CD4-positive, alpha-beta T cell (primary cell): ENCODE measurements around the gene SNRNP27. TPM values are rescaled to one million over a fixed set of nuclear protein-coding genes. Genes with fewer than 3 reads are reported as not detected.

Experiments
- ATAC-seq: fragments of 200-7000 bp; cut with Tn5 transposase; one replicate; pipeline ENCODE4 v1.10.0; 2022; ENCODE audit warnings: mild to moderate bottlenecking; ENCODE audit not compliant: poor library complexity
- CTCF ChIA-PET: fragments of 350-600 bp; sonication (Branson Sonifier 250); formaldehyde crosslinking; loops from one replicate; lab custom pipeline; 2021; ENCODE audit warnings: antibody characterized with exemption, inconsistent platforms; lab: Charles Lee
- POLR2A ChIA-PET: fragments of 350-600 bp; sonication (Branson Sonifier 250); formaldehyde crosslinking; loops from one replicate; lab custom pipeline; 2021; ENCODE audit warnings: antibody characterized with exemption, inconsistent platforms; lab: Charles Lee
- DNase-seq, 14 experiments: peaks; one replicate each; pipeline ENCODE4 v3.0.0-alpha.2; 2013 to 2020; ENCODE audit warnings: mixed read lengths in 2 of 14
- H3K27ac ChIP-seq, 2 donors: one replicate each; pipeline versions ENCODE4 v1.5.1 to v1.7.0; 2013; ENCODE audit warnings: low read length in 2 of 2, low read depth in 1 of 2, mild to moderate bottlenecking in 1 of 2
- H3K27me3 ChIP-seq, 2 experiments: 1 replicate in 1 of 2; 2 replicates in 1 of 2; pipeline versions ENCODE4 v1.6.1 to v1.7.0; 2013; ENCODE audit warnings: low read length in 2 of 2, control low read depth in 1 of 2, mild to moderate bottlenecking in 1 of 2, moderate library complexity in 1 of 2; ENCODE audit not compliant: insufficient read depth in 2 of 2, control insufficient read depth in 1 of 2
- H3K36me3 ChIP-seq: one replicate; pipeline ENCODE4 v1.6.1; 2013; ENCODE audit warnings: low read length, control low read depth; ENCODE audit not compliant: insufficient read depth
- H3K4me1 ChIP-seq: one replicate; pipeline ENCODE4 v1.6.1; 2013; ENCODE audit warnings: low read length, control low read depth; ENCODE audit not compliant: insufficient read depth
- H3K4me3 ChIP-seq: one replicate; pipeline ENCODE4 v1.5.1; 2013; ENCODE audit warnings: mild to moderate bottlenecking, low read length, moderate library complexity
- H3K9me3 ChIP-seq, 2 experiments: 1 replicate in 1 of 2; 2 replicates in 1 of 2; pipeline versions ENCODE4 v1.6.1 to v1.7.0; 2013; ENCODE audit warnings: low read length in 2 of 2, mild to moderate bottlenecking in 2 of 2, control low read depth in 1 of 2, moderate library complexity in 1 of 2; ENCODE audit not compliant: control insufficient read depth in 1 of 2, insufficient read depth in 1 of 2
- H3K27ac Mint-ChIP-seq: one replicate; pipeline ENCODE4 v1.8.0; 2020; ENCODE audit warnings: mixed read lengths
- H3K27me3 Mint-ChIP-seq: one replicate; pipeline ENCODE4 v1.8.0; 2021; ENCODE audit warnings: mixed read lengths
- H3K36me3 Mint-ChIP-seq: one replicate; pipeline ENCODE4 v1.8.0; 2021; ENCODE audit warnings: low read depth, mixed read lengths
- H3K4me1 Mint-ChIP-seq: one replicate; pipeline ENCODE4 v1.8.0; 2021; ENCODE audit warnings: low read depth, mixed read lengths
- H3K4me3 Mint-ChIP-seq: one replicate; pipeline ENCODE4 v1.8.0; 2020; ENCODE audit warnings: mild to moderate bottlenecking, mixed read lengths
- H3K9me3 Mint-ChIP-seq: one replicate; pipeline ENCODE4 v1.8.0; 2020; ENCODE audit warnings: mixed read lengths
- intact Hi-C, 2 experiments: fragments of 100-400 bp; cut with DNase I in 1 of 2; cut with micrococcal nuclease in 1 of 2; formaldehyde crosslinking; loops; one replicate each; pipeline versions ENCODE4 v1.15.1 to v1.9.0; 2023 to 2025; cut with DNase I, micrococcal nuclease
- total RNA-seq, 174 experiments: library from RNA in 2 of 174; stranded (reverse) in 2 of 174; gene quantifications; one replicate each; pipeline ENCODE4 v1.2.3 and lab custom pipeline; 2021 to 2026
- TF ChIP-seq, protein P1 (sequence below): fragments of 200-600 bp; IDR thresholded peaks from one replicate; pipeline ENCODE4 v1.8.0; 2022; ENCODE audit warnings: antibody characterized with exemption, mild to moderate bottlenecking

SNRNP27 gene
- total RNA-seq, 2 experiments from 2014 or later: 50.9 to 54.8 TPM

- no peaks in the 10 kb centered on the region for H3K9me3 ChIP-seq
- no peaks in the 10 kb centered on the region for H3K27me3 ChIP-seq
- Mint-ChIP-seq H3K9me3 (no peaks in the 10 kb centered on the region), H3K36me3 (peaks cover 91% of the 10 kb centered on the region), H3K4me3 (peak overlapping the region; percentile 81), H3K27me3 (no peaks in the 10 kb centered on the region), H3K4me1 (peaks cover 63% of the 10 kb centered on the region), H3K27ac (peak overlapping the region; percentile 80)
- DNase-seq: peak in 6 of 14 experiments; percentile 2 to 53 (median 30)
- peak; percentile 58 for ATAC-seq
- TF ChIP-seq, protein P1, sequence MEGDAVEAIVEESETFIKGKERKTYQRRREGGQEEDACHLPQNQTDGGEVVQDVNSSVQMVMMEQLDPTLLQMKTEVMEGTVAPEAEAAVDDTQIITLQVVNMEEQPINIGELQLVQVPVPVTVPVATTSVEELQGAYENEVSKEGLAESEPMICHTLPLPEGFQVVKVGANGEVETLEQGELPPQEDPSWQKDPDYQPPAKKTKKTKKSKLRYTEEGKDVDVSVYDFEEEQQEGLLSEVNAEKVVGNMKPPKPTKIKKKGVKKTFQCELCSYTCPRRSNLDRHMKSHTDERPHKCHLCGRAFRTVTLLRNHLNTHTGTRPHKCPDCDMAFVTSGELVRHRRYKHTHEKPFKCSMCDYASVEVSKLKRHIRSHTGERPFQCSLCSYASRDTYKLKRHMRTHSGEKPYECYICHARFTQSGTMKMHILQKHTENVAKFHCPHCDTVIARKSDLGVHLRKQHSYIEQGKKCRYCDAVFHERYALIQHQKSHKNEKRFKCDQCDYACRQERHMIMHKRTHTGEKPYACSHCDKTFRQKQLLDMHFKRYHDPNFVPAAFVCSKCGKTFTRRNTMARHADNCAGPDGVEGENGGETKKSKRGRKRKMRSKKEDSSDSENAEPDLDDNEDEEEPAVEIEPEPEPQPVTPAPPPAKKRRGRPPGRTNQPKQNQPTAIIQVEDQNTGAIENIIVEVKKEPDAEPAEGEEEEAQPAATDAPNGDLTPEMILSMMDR: no peak
- intact Hi-C loops: no loop called here
- H3K4me1 ChIP-seq: peaks cover 28% of the 10 kb centered on the region
- POLR2A ChIA-PET: interaction anchor here (1.3 to 4.0 kb wide), 4 partner anchors 9 to 289 kb away, joined by 4 to 20 read pairs (median 6); partner anchors contain the start of genes C2orf42, GMCL1, MXD1 and SNRNP27
- CTCF ChIA-PET: interaction anchor here (0.9 to 1.4 kb wide), 2 partner anchors 12 to 259 kb away, joined by 4 to 6 read pairs; partner anchors contain the start of gene MXD1
- peaks cover 64% of the 10 kb centered on the region for H3K36me3 ChIP-seq
- H3K27ac ChIP-seq: peak overlapping the region; percentile 11 to 52
- H3K4me3 ChIP-seq: peak overlapping the region; percentile 52
These were observed 8.6 kb downstream of the SNRNP27 start for GRCh38 chr2:69902213-69902922.

GRCh38 chr2:69907216-69907615, 13.5 kb downstream of the SNRNP27 start:
- Mint-ChIP-seq H3K4me3 (no peak overlapping the region), H3K27ac (peak overlapping the region; percentile 17), H3K4me1 (peaks cover 33% of the 10 kb centered on the region), H3K27me3 (no peaks in the 10 kb centered on the region), H3K36me3 (peaks cover 80% of the 10 kb centered on the region), H3K9me3 (no peaks in the 10 kb centered on the region)
- Histone ChIP-seq H3K9me3 (no peaks in the 10 kb centered on the region), H3K27me3 (no peaks in the 10 kb centered on the region), H3K27ac (no peak overlapping the region), H3K4me3 (no peak overlapping the region), H3K36me3 (peaks cover 63% of the 10 kb centered on the region), H3K4me1 (peaks cover 8% of the 10 kb centered on the region)
- no peak for DNase-seq
- TF ChIP-seq, protein P1: no peak
- ATAC-seq: no peak
- POLR2A ChIA-PET: interaction anchor here (0.5 kb wide), 1 partner anchor 178 kb away, joined by 3 read pairs; no protein-coding TSS in a partner anchor
- CTCF ChIA-PET: no interaction called here
- intact Hi-C loops: no loop called here

DNA sequence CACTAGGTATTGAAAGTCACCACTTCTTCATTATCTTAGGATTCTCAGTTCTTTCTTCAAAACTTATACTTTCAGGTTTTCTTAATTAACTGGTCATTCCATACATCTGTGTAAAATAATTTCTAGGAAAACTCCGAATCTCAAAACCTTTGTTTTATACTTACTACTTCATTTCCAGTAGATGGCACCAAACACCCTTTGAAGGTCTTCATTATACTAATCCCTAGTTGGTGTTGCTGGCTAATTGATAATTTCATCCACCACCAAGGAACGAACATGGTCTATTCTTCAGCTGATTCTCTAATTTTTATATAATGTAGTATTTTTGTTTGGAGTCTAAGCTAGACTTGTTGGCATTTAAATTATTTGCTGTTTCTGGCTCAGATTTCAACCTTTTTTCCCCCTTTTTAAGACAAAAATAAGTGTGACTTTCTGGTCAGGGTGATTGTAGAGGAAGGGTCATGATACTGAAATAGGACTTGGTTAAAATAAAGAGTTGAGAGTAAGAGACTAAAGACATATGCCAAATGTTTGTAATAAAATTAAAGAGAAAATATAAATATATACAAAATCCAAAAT, 18.3 kb downstream of the SNRNP27 start:
- peak overlapping the region; percentile 85 for H3K27ac Mint-ChIP-seq
- H3K4me1 Mint-ChIP-seq: peaks cover 21% of the 10 kb centered on the region
- Histone ChIP-seq H3K9me3 (no peaks in the 10 kb centered on the region), H3K27me3 (no peaks in the 10 kb centered on the region), H3K36me3 (peaks cover 38% of the 10 kb centered on the region), H3K27ac (no peak overlapping the region), H3K4me3 (no peak overlapping the region), H3K4me1 (peaks cover 15% of the 10 kb centered on the region)
- DNase-seq (peak in 3 of 14 experiments; percentile 78 to 82 (median 81)), ATAC-seq (no peak)
- intact Hi-C loops: loop anchor here (1.0 to 5.0 kb wide), 8 partner anchors 160 to 735 kb away; partner anchors contain the start of genes FAM136A (in 1 of the 2), PCYOX1 (in 1 of the 2) and TIA1 (in 1 of the 2)
- TF ChIP-seq, protein P1: peak; percentile 85
- ChIA-PET POLR2A (interaction anchor here (0.6 to 5.9 kb wide), 11 partner anchors 19 to 392 kb away, joined by 3 to 219 read pairs (median 3); partner anchors contain the start of genes C2orf42, PCBP1, PCYOX1 and SNRNP27), CTCF (interaction anchor here (0.6 to 5.0 kb wide), 12 partner anchors 9 to 392 kb away, joined by 3 to 55 read pairs (median 3); partner anchors contain the start of genes C2orf42 and FAM136A)
- H3K27me3 Mint-ChIP-seq: no peaks in the 10 kb centered on the region
- no peaks in the 10 kb centered on the region for H3K9me3 Mint-ChIP-seq
- H3K36me3 Mint-ChIP-seq: peaks cover 56% of the 10 kb centered on the region
- H3K4me3 Mint-ChIP-seq: peak overlapping the region; percentile 69
